Transverse colon (tissue), 4 donors: Measurements from ENCODE around the gene RPS6KA4.

Experiments used
- CTCF ChIP-seq, 5 experiments: fragments of 200-600 bp in 3 of 5; fragments of 450-650 bp in 2 of 5; sonication (generic) in 3 of 5; IDR thresholded peaks; 1 replicate in 2 of 5; 2 replicates in 3 of 5; pipeline ENCODE4 v1.5.1; 2016 to 2017; ENCODE audit warnings: antibody characterized with exemption in 5 of 5, inconsistent platforms in 3 of 5, mild to moderate bottlenecking in 2 of 5, moderate library complexity in 1 of 5
- POLR2A ChIP-seq: fragments of 450-650 bp; IDR thresholded peaks from one replicate; pipeline ENCODE4 v1.6.1; 2016; ENCODE audit warnings: antibody characterized with exemption, mild to moderate bottlenecking, moderate library complexity
- POLR2AphosphoS5 ChIP-seq, 3 donors: sonication (generic); formaldehyde crosslinking; IDR thresholded peaks; one replicate each; pipeline ENCODE4 v1.6.1; 2016; ENCODE audit warnings: antibody characterized with exemption in 3 of 3

GRCh38 chr11:64395545-64396078 is 36.6 kb downstream of the RPS6KA4 start:
- TF ChIP-seq CTCF (IDR thresholded peaks at IDR 0.05), result no peak
- TF ChIP-seq POLR2A, result no peak
- TF ChIP-seq POLR2AphosphoS5 (IDR thresholded peaks at IDR 0.05), result no peak
